GM15510 (cell line): ENCODE data around the gene SHMT1.

ENCODE experiments used
- POLR2A ChIP-seq: IDR thresholded peaks from 3 replicates; pipeline ENCODE4 v1.6.1; 2011; ENCODE audit warnings: borderline replicate concordance; ENCODE audit not compliant: insufficient read length; ENCODE audit errors: extremely low read depth

The SHMT1 gene

GRCh38 chr17:18362698-18363100, 651 bp downstream of the SHMT1 start:
- TF ChIP-seq POLR2A, result no peak

- no peak for TF ChIP-seq POLR2A
Measured at GRCh38 chr17:18361837-18362697, 1.3 kb downstream of the SHMT1 start.

- TF ChIP-seq POLR2A, result no peak
Measured at GRCh38 chr17:18360518-18360917, 2.8 kb downstream of the SHMT1 start.

GRCh38 chr17:18356624-18357023, 6.7 kb downstream of the SHMT1 start:
- TF ChIP-seq POLR2A, result no peak

- no peak for TF ChIP-seq POLR2A
Measured at GRCh38 chr17:18353541-18353940, 9.8 kb downstream of the SHMT1 start.

GRCh38 chr17:18344021-18344420, 19.3 kb downstream of the SHMT1 start:
- no peak for TF ChIP-seq POLR2A

GRCh38 chr17:18339933-18340332, 23.4 kb downstream of the SHMT1 start:
- no peak for TF ChIP-seq POLR2A

- no peak for TF ChIP-seq POLR2A
Measured at GRCh38 chr17:18332909-18333489, 30.4 kb downstream of the SHMT1 start.

GRCh38 chr17:18331879-18332278, 31.5 kb downstream of the SHMT1 start:
- no peak for TF ChIP-seq POLR2A

- TF ChIP-seq POLR2A, result no peak
Measured at GRCh38 chr17:18328643-18329204, 34.6 kb downstream of the SHMT1 start.

- no peak for TF ChIP-seq POLR2A
Measured at GRCh38 chr17:18327556-18327955, 35.8 kb downstream of the SHMT1 start.

GRCh38 chr17:18327093-18327492, 36.3 kb downstream of the SHMT1 start:
- no peak for TF ChIP-seq POLR2A

GRCh38 chr17:18326572-18326971, 36.8 kb downstream of the SHMT1 start:
- no peak for TF ChIP-seq POLR2A

- no peak for TF ChIP-seq POLR2A
Measured at GRCh38 chr17:18326039-18326438, 37.3 kb downstream of the SHMT1 start.

- TF ChIP-seq POLR2A, result no peak
Measured at GRCh38 chr17:18324140-18325050, 39.0 kb downstream of the SHMT1 start.
